Measurements from ENCODE around the gene RABGGTA. TPM values are rescaled to one million over a fixed set of nuclear protein-coding genes. Genes with fewer than 3 reads are reported as not detected.

Gene RABGGTA
- total and polyA plus RNA-seq, 9 of the 15 experiments (the other 6 are each of a cell fraction or from before 2014, with no cell fraction given), result 4.5 to 24.2 (median 15.5) TPM

DNA sequence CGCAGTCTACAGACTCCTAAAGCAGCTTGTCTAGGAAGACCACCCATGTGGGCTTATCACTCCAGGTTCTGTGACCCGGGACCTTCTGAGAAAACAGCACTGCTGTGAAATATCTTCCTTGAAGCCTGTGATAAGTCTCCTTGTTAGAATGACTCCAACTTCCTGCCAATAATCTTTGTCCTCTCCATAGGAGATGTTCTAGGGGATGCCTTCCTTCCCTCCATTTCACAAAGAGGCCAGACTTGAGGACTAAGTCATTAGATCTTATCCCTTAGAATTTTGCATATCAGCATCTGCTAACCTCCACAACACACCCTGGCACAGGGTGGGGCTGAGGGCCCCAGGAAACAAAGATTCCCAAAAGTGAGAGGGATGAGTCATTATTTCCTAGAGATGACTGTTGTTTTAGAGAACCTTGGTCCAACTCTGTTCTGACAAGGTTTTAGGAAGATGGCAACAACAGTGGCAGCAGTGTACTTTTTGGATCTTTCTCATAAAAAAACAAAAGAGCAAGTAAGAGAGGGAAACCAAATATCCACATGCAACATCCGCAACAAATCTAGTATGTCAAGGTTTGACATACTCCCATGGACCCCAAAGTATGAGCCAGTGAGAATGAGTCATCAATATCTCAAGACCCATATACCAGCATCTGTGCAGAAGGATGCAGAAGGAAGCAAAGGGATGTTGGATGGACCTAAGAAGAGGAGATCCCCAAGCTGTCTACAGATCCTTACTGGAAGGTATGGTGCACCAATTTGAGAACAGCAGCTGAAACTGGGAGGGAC is 45.9 kb upstream of the RABGGTA start:
- Histone ChIP-seq H3K27ac (ENCODE audit: extremely low read depth, low read depth, low read length) (peak overlapping the region; percentile 71), H3K9ac (ENCODE audit: insufficient read depth in 1 of 2, low read depth in 2 of 2, low read length in 2 of 2) (peak overlapping the region in 1 of 2 experiments; percentile 38; a peak in 2 of 4 replicates), H3K9me1 (ENCODE audit: control insufficient read depth, insufficient read depth, low read length) (no peaks in the 10 kb centered on the region), H3K4me1 (replicated peaks in 1 of 2; ENCODE audit: control insufficient read depth in 2 of 2, insufficient read depth in 2 of 2, low read length in 2 of 2) (peaks cover 16 to 30% of the 10 kb centered on the region in 2 experiments), H3K4me3 (no peak overlapping the region), H3K79me2 (ENCODE audit: control insufficient read depth, insufficient read depth, low read length) (no peaks in the 10 kb centered on the region), H3K9me3 (replicated peaks; ENCODE audit: control insufficient read depth, insufficient read depth, low read depth, low read length) (no peaks in the 10 kb centered on the region), H3K27me3 (ENCODE audit: control insufficient read depth in 2 of 2, insufficient read depth in 2 of 2, low read length in 2 of 2) (no peaks in the 10 kb centered on the region), H3K36me3 (ENCODE audit: control insufficient read depth, insufficient read depth, low read length) (no peaks in the 10 kb centered on the region), H2AFZ (ENCODE audit: low read depth, low read length) (peak overlapping the region; percentile 83), H4K20me1 (replicated peaks; ENCODE audit: control insufficient read depth, insufficient read depth, low read length) (no peaks in the 10 kb centered on the region), H3K4me2 (ENCODE audit: insufficient read depth, low read length) (peak overlapping the region; percentile 9; the same call in 1 of the 2 replicates)
- CTCF ChIA-PET (ENCODE audit: low intra/inter-chr PET ratio), result no interaction called here
- intact Hi-C loops (cut with micrococcal nuclease) (no loop called here), in situ Hi-C loops (cut with MboI) (no loop called here)
- no TSS peak for BruUV-seq (replicated peaks)
- POLR2A ChIA-PET, result interaction anchor here (1.1 kb wide), 1 partner anchor 24 kb away, joined by 4 read pairs; no protein-coding TSS in a partner anchor
- FAIRE-seq (peak; percentile 82), ATAC-seq (no peak), DNase-seq (ENCODE audit: extremely low read depth in 1 of 4, low spot score in 3 of 4) (peak; percentile 23 to 42 (median 34))
- whole genome bisulfite sequencing (ENCODE audit: insufficient coverage, low coverage, missing lambda C conversion rate), result 8% methylated on average over 3 of the region's 3 CpGs
- 0 out of 2 replicates have a peak, but pooled peaks have one; percentile 7 for TF ChIP-seq MAFF (IDR thresholded peaks at IDR 0.05; ENCODE audit: low read length)
- no peak for TF ChIP-seq ZNF12 (CRISPR knock-in tag; IDR thresholded peaks at IDR 0.05)
- TF ChIP-seq ZNF212 (CRISPR knock-in tag; IDR thresholded peaks at IDR 0.05), result no peak
- no peak for TF ChIP-seq ELF1 (tag; IDR thresholded peaks at IDR 0.05)
- TF ChIP-seq JUN (IDR thresholded peaks at IDR 0.05; ENCODE audit: borderline replicate concordance, low read depth, low read length), result peak; percentile 39; the same call in 1 of the 2 replicates
- no peak for TF ChIP-seq JUN (CRISPR knock-in tag; IDR thresholded peaks at IDR 0.05; ENCODE audit: borderline replicate concordance)
- peak; percentile 66 for TF ChIP-seq SOX6 (IDR thresholded peaks at IDR 0.05)
- TF ChIP-seq ATF7 (IDR thresholded peaks at IDR 0.05), result peak; percentile 33; the same call in 1 of the 2 replicates
- TF ChIP-seq XRCC5 (IDR thresholded peaks at IDR 0.05; ENCODE audit: low read depth, low read length), result no peak
- TF ChIP-seq PRMT5 (CRISPR knock-in tag; IDR thresholded peaks at IDR 0.05), result no peak
- no peak for TF ChIP-seq EGR1 (conservative IDR thresholded peaks at IDR 0.05)
- TF ChIP-seq SMARCE1 (IDR thresholded peaks at IDR 0.05), result peak; percentile 62
- TF ChIP-seq, protein P1, sequence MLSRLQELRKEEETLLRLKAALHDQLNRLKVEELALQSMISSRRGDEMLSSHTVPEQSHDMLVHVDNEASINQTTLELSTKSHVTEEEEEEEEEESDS (CRISPR knock-in tag; IDR thresholded peaks at IDR 0.05), result no peak
- TF ChIP-seq ZNF445 (CRISPR knock-in tag; IDR thresholded peaks at IDR 0.05; ENCODE audit: low read depth), result no peak
- TF ChIP-seq, protein P2, sequence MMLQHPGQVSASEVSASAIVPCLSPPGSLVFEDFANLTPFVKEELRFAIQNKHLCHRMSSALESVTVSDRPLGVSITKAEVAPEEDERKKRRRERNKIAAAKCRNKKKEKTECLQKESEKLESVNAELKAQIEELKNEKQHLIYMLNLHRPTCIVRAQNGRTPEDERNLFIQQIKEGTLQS (IDR thresholded peaks at IDR 0.05), result peak; percentile 93
- TF ChIP-seq, protein P2 (CRISPR knock-in tag; conservative IDR thresholded peaks at IDR 0.05), result peak; percentile 82; the same call in 1 of the 2 replicates
- peak; percentile 93 for TF ChIP-seq FOSL1 (tag; conservative IDR thresholded peaks at IDR 0.05)
- peak; percentile 27; the same call in 1 of the 2 replicates for TF ChIP-seq LCOR (CRISPR knock-in tag; IDR thresholded peaks at IDR 0.05)
- TF ChIP-seq SMARCA4 (IDR thresholded peaks at IDR 0.05), result peak; percentile 65
- peak; percentile 48 for TF ChIP-seq FOS (IDR thresholded peaks at IDR 0.05; ENCODE audit: extremely low read depth, insufficient read length)
- peak; percentile 86 for TF ChIP-seq JUND (IDR thresholded peaks at IDR 0.05; ENCODE audit: borderline replicate concordance, low read depth, low read length)
- TF ChIP-seq JUND (tag; IDR thresholded peaks at IDR 0.05; ENCODE audit: borderline replicate concordance, low read depth, low read length), result peak; percentile 93; the same call in 2 of the 3 replicates
- TF ChIP-seq THRA (IDR thresholded peaks at IDR 0.05), result no peak
- no peak for TF ChIP-seq CBFA2T3 (IDR thresholded peaks at IDR 0.05)

Data from K562 (cell line).